GM12872 (cell line): ENCODE results near the gene PEAK1.

Experiments used
- TF ChIP-seq, protein P1 (sequence below): IDR thresholded peaks from 3 replicates; pipeline ENCODE4 v1.5.1; 2011; ENCODE audit warnings: low read depth, mild to moderate bottlenecking, low read length, moderate library complexity; ENCODE audit not compliant: insufficient read depth

Gene PEAK1

DNA sequence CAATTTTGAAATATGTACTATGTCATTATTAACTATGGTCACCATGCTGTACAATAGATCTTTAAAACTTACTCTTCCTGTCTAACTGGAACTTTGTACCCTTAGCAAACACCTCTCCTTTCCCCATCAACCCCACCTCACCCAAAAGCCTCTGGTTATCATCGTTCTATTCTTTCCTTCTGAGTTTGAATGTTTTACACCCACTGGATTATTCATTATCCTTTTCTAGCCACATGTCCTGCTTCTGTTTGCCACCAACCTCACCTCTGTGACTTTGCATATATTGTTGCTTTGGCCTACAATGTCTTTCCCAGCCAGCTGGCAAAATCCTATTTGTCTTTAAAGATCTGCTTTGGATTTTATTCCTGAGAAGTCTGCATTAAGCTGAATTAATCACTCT, 246.4 kb downstream of the PEAK1 start:
- TF ChIP-seq, protein P1, sequence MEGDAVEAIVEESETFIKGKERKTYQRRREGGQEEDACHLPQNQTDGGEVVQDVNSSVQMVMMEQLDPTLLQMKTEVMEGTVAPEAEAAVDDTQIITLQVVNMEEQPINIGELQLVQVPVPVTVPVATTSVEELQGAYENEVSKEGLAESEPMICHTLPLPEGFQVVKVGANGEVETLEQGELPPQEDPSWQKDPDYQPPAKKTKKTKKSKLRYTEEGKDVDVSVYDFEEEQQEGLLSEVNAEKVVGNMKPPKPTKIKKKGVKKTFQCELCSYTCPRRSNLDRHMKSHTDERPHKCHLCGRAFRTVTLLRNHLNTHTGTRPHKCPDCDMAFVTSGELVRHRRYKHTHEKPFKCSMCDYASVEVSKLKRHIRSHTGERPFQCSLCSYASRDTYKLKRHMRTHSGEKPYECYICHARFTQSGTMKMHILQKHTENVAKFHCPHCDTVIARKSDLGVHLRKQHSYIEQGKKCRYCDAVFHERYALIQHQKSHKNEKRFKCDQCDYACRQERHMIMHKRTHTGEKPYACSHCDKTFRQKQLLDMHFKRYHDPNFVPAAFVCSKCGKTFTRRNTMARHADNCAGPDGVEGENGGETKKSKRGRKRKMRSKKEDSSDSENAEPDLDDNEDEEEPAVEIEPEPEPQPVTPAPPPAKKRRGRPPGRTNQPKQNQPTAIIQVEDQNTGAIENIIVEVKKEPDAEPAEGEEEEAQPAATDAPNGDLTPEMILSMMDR = no peak

DNA sequence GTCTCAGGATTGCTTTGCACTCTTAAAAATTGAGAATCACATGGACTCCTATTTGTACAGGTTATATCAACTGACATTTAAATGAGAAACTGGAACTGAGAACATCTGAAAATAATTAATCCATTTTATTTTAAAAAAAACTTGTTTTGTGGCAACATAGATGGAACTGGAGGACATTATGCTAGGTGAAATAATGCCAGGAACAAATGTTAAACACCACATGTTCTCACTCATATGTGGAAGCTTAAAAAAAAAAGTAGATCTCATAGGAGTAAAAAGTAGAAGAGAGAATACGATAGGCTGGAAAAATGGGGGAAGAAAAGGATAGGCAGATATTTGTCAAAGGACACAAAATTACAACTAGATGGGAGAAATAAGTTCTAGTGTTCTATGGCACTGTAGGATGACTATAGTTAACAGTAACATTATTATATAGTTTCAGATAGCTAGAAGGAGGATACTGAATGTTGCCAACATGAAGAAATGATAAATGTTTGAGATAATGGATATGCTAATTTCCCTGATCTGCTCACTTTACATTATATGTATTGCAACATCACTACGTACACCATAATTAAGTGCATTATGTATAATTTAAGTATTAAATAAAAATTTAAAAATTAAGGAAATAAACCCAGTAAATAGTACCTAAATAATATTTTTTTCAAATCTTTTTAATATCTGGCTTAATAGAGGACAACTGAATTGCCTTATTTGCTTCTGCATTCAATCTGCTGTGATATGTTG, 248.5 kb downstream of the PEAK1 start:
- TF ChIP-seq, protein P1 = no peak

- TF ChIP-seq, protein P1 = no peak
These were observed 251.3 kb downstream of the PEAK1 start for GRCh38 chr15:77168616-77169015.

GRCh38 chr15:77168141-77168540, 251.8 kb downstream of the PEAK1 start:
- TF ChIP-seq, protein P1 = no peak

GRCh38 chr15:77167406-77167805, 252.5 kb downstream of the PEAK1 start:
- TF ChIP-seq, protein P1 = no peak

GRCh38 chr15:77163781-77164384, 256.0 kb downstream of the PEAK1 start:
- TF ChIP-seq, protein P1 = no peak

DNA sequence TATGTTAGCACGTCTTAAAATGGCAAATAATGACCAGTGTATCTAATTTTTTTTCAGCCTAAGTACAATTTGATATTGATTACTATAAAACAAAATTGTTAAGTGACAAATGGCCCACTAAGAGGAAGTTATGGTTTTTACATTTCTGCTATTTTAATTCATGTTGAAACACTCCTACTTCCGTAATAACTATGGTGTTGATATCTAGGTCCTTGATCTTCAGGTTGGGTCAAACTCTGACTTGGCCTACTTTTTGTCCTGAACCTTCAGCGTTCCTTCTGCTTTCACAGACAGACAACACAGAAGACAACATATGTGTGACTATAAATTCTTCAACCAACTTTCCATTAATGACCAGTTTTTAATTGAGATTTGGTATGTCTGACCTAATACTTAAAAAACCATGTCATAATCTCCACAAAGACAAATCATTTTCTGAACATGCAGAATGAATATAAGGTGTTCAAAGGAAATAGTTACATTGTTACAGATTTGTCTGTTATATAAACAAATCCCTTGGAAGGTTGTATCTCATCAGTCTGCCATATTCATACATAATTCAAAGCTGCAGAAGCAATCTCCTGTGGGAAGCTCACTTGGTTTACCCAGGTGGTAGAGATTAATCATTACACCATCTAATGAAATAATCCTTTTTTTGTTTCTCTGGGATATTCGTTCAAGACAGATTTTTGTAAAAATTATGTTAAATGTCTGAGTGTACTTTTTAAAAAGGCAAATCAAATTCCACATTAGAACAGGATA, 256.9 kb downstream of the PEAK1 start:
- TF ChIP-seq, protein P1 = no peak
